Activated CD8-positive, alpha-beta memory T cell treated with anti-CD3 and anti-CD28 coated beads for 48 hours (primary cell): ENCODE data around the gene PLGRKT.
"Not testable (repeated sequence)": the region's sequence is repeated elsewhere in the genome, so short reads cannot be mapped to it uniquely, and the experiment has no call there.

Experiments
- DNase-seq, 3 experiments: peaks; one replicate each; pipeline ENCODE4 v3.0.0-alpha.2; 2020; ENCODE audit warnings: low read depth in 2 of 3, low spot score in 2 of 3

PLGRKT gene

GRCh38 chr9:5384436-5384835 lies 53.3 kb downstream of the PLGRKT start:
- no peak for DNase-seq

GRCh38 chr9:5382479-5382878 lies 55.2 kb downstream of the PLGRKT start:
- no peak for DNase-seq

GRCh38 chr9:5375790-5376477 lies 61.8 kb downstream of the PLGRKT start:
- no peak for DNase-seq

GRCh38 chr9:5375091-5375490 lies 62.6 kb downstream of the PLGRKT start:
- no peak for DNase-seq

GRCh38 chr9:5364294-5365024 lies 73.3 kb downstream of the PLGRKT start:
- no peak for DNase-seq

- no peak for DNase-seq
Measured at GRCh38 chr9:5361326-5362010, 76.3 kb downstream of the PLGRKT start.

- no peak for DNase-seq
Measured at GRCh38 chr9:5360341-5360740, 77.4 kb downstream of the PLGRKT start.

GRCh38 chr9:5357431-5358105 lies 80.2 kb downstream of the PLGRKT start:
- DNase-seq = no peak

- DNase-seq = no peak
Measured at GRCh38 chr9:5355817-5356216, 81.9 kb downstream of the PLGRKT start.

GRCh38 chr9:5355226-5355625 lies 82.5 kb downstream of the PLGRKT start:
- DNase-seq = no peak

- no peak for DNase-seq
Measured at GRCh38 chr9:5354184-5354583, 83.5 kb downstream of the PLGRKT start.

GRCh38 chr9:5352637-5353248 lies 85.0 kb downstream of the PLGRKT start:
- no peak for DNase-seq

GRCh38 chr9:5338992-5339981 lies 98.4 kb downstream of the PLGRKT start, which contains the start of gene RLN1:
RLN1 (minus strand) TSS chr9:5339876; CDS start chr9:5339746, 130 bp downstream.
- not testable (repeated sequence) for DNase-seq

GRCh38 chr9:5336688-5337087 lies 101.0 kb downstream of the PLGRKT start:
- DNase-seq = no peak

- not testable (repeated sequence) for DNase-seq
Measured at GRCh38 chr9:5331276-5331675, 106.4 kb downstream of the PLGRKT start.

GRCh38 chr9:5326893-5327548 lies 110.7 kb downstream of the PLGRKT start:
- DNase-seq = no peak

- no peak for DNase-seq
Measured at GRCh38 chr9:5326187-5326586, 111.5 kb downstream of the PLGRKT start.

- DNase-seq = not testable (repeated sequence)
Measured at GRCh38 chr9:5321601-5322000, 116.1 kb downstream of the PLGRKT start.

- DNase-seq = no peak
Measured at GRCh38 chr9:5321058-5321457, 116.7 kb downstream of the PLGRKT start.
